Panc1 (cell line): ENCODE data around the gene CCDC78. TPM values are rescaled to one million over a fixed set of nuclear protein-coding genes. Genes with fewer than 3 reads are reported as not detected.

Source experiments
- ATAC-seq: fragments of 200-7000 bp; cut with Tn5 transposase; 2 replicates; pipeline ENCODE4 v1.9.1; 2020; ENCODE audit warnings: mild to moderate bottlenecking, moderate library complexity
- BruUV-seq: library from RNA; stranded (reverse); fragments of 400-500 nt; replicated peaks from 2 replicates; lab custom pipeline; 2021; lab: Mats Ljungman, UMichigan
- CTCF ChIA-PET: fragments of 300-600 bp; sonication (Branson Sonifier 250); formaldehyde crosslinking; loops from one replicate; lab custom pipeline; 2022; ENCODE audit warnings: antibody characterized with exemption; lab: Charles Lee
- POLR2A ChIA-PET: fragments of 300-600 bp; sonication (Branson Sonifier 250); formaldehyde crosslinking; loops from one replicate; lab custom pipeline; 2022; ENCODE audit warnings: antibody characterized with exemption; lab: Charles Lee
- DNase-seq: peaks from one replicate; pipeline ENCODE4 v3.0.0-alpha.2; 2010; ENCODE audit warnings: low read depth, low spot score
- H3K27ac ChIP-seq: 2 replicates; pipeline ENCODE4 v1.5.1; 2011; ENCODE audit warnings: mild to moderate bottlenecking, low read length, inconsistent platforms
- H3K27me3 ChIP-seq: fragments of 200-500 bp; sonication (Bioruptor generic); 2 replicates; pipeline ENCODE4 v1.6.0; 2014; ENCODE audit warnings: low read length, inconsistent platforms; ENCODE audit not compliant: control insufficient read depth, insufficient read depth
- H3K36me3 ChIP-seq: fragments of 200-500 bp; sonication (Bioruptor generic); 2 replicates; pipeline ENCODE4 v1.5.1; 2014; ENCODE audit warnings: inconsistent platforms, mild to moderate bottlenecking, low read length, moderate library complexity; ENCODE audit not compliant: control insufficient read depth, insufficient read depth
- H3K4me1 ChIP-seq: 2 replicates; pipeline ENCODE4 v1.5.1; 2011; ENCODE audit warnings: inconsistent platforms, mild to moderate bottlenecking, low read length, moderate library complexity; ENCODE audit not compliant: control insufficient read depth, insufficient read depth
- H3K4me3 ChIP-seq, 2 experiments: 2 replicates each; pipeline ENCODE4 v1.5.1; 2011 to 2012; ENCODE audit warnings: low read depth in 2 of 2, low read length in 2 of 2, mild to moderate bottlenecking in 2 of 2, inconsistent platforms in 1 of 2, moderate library complexity in 1 of 2
- H3K9me3 ChIP-seq: fragments of 200-500 bp; sonication (Bioruptor generic); 2 replicates; pipeline ENCODE4 v1.5.1; 2014; ENCODE audit warnings: low read depth, mild to moderate bottlenecking, inconsistent platforms, low read length, moderate library complexity; ENCODE audit not compliant: control insufficient read depth, insufficient read depth
- POLR2AphosphoS5 ChIP-seq: IDR thresholded peaks from 2 replicates; pipeline ENCODE4 v1.6.1; 2012; ENCODE audit warnings: mild to moderate bottlenecking, low read depth, low read length, moderate library complexity
- SIN3A ChIP-seq: IDR thresholded peaks from 2 replicates; pipeline ENCODE4 v1.6.1; 2012; ENCODE audit warnings: low read depth, mild to moderate bottlenecking, low read length, moderate library complexity, borderline replicate concordance; ENCODE audit not compliant: insufficient read depth
- TCF7L2 ChIP-seq: IDR thresholded peaks from 2 replicates; pipeline ENCODE4 v1.6.1; 2011; ENCODE audit warnings: mild to moderate bottlenecking, low read depth, low read length, inconsistent platforms
- in situ Hi-C: cut with HindIII; loops from 2 replicates; pipeline ENCODE4 v1.10.0; 2016; ENCODE audit warnings: low sequenced_read_pairs, low pct_unique_long_range_greater_than_20kb
- intact Hi-C: fragments of 100-400 bp; cut with micrococcal nuclease; formaldehyde crosslinking; loops from one replicate; pipeline ENCODE4 v1.10.0; 2022; ENCODE audit not compliant: unreplicated experiment
- total RNA-seq: library from RNA; stranded (reverse); gene quantifications from one replicate; pipeline ENCODE4 v1.2.1, GENCODE V29; 2021; ENCODE audit not compliant: unreplicated experiment
- TF ChIP-seq, protein P1 (sequence below): fragments of 450-650 bp; IDR thresholded peaks from 2 replicates; pipeline ENCODE4 v1.5.1; 2017; ENCODE audit warnings: mild to moderate bottlenecking
- TF ChIP-seq, protein P2 (sequence below), 2 experiments: IDR thresholded peaks; 2 replicates each; pipeline ENCODE4 v1.6.1; 2011 to 2012; ENCODE audit warnings: low read depth in 2 of 2, control low read depth in 1 of 2, low read length in 1 of 2, mild to moderate bottlenecking in 1 of 2, moderate library complexity in 1 of 2; ENCODE audit not compliant: insufficient read depth in 1 of 2

CCDC78 gene
- total RNA-seq, 1 experiment from 2014 or later = 18.2 TPM

DNA sequence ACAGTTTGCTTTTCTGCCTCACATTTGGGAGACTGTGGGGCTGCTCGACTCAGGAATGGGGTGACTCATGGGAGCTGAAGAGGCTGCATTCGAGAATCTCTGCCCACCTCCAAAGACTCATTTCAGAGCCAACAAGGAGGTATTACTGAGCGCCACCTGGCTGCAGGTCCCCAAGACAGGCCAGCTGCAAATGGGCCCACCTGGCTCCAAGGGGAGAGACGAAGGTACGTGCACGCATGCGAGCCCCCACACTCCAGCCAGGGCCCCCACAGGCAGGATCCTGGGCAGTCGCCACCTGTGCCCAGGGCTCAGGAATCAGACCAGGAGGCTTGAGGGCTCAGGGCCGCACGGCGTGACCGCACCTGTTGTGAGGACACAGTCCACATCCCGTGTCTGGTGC, 6.7 kb upstream of the CCDC78 start:
- no TSS peak for BruUV-seq
- TF ChIP-seq POLR2AphosphoS5 = no peak
- no peak for TF ChIP-seq TCF7L2
- TF ChIP-seq SIN3A = no peak
- TF ChIP-seq, protein P1, sequence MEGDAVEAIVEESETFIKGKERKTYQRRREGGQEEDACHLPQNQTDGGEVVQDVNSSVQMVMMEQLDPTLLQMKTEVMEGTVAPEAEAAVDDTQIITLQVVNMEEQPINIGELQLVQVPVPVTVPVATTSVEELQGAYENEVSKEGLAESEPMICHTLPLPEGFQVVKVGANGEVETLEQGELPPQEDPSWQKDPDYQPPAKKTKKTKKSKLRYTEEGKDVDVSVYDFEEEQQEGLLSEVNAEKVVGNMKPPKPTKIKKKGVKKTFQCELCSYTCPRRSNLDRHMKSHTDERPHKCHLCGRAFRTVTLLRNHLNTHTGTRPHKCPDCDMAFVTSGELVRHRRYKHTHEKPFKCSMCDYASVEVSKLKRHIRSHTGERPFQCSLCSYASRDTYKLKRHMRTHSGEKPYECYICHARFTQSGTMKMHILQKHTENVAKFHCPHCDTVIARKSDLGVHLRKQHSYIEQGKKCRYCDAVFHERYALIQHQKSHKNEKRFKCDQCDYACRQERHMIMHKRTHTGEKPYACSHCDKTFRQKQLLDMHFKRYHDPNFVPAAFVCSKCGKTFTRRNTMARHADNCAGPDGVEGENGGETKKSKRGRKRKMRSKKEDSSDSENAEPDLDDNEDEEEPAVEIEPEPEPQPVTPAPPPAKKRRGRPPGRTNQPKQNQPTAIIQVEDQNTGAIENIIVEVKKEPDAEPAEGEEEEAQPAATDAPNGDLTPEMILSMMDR = no peak
- TF ChIP-seq, protein P2, sequence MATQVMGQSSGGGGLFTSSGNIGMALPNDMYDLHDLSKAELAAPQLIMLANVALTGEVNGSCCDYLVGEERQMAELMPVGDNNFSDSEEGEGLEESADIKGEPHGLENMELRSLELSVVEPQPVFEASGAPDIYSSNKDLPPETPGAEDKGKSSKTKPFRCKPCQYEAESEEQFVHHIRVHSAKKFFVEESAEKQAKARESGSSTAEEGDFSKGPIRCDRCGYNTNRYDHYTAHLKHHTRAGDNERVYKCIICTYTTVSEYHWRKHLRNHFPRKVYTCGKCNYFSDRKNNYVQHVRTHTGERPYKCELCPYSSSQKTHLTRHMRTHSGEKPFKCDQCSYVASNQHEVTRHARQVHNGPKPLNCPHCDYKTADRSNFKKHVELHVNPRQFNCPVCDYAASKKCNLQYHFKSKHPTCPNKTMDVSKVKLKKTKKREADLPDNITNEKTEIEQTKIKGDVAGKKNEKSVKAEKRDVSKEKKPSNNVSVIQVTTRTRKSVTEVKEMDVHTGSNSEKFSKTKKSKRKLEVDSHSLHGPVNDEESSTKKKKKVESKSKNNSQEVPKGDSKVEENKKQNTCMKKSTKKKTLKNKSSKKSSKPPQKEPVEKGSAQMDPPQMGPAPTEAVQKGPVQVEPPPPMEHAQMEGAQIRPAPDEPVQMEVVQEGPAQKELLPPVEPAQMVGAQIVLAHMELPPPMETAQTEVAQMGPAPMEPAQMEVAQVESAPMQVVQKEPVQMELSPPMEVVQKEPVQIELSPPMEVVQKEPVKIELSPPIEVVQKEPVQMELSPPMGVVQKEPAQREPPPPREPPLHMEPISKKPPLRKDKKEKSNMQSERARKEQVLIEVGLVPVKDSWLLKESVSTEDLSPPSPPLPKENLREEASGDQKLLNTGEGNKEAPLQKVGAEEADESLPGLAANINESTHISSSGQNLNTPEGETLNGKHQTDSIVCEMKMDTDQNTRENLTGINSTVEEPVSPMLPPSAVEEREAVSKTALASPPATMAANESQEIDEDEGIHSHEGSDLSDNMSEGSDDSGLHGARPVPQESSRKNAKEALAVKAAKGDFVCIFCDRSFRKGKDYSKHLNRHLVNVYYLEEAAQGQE (IDR thresholded peaks at IDR 0.05; ENCODE audit: insufficient read depth in 1 of 2, low read depth in 2 of 2, low read length in 1 of 2) = no peak
- POLR2A ChIA-PET = no interaction called here
- Histone ChIP-seq H3K27me3 (no peaks in the 10 kb centered on the region), H3K4me1 (no peaks in the 10 kb centered on the region; the same call in 1 of the 2 replicates), H3K9me3 (no peaks in the 10 kb centered on the region), H3K4me3 (no peak overlapping the region), H3K36me3 (peaks cover 2% of the 10 kb centered on the region), H3K27ac (no peak overlapping the region)
- intact Hi-C loops = no loop called here
- CTCF ChIA-PET = interaction anchor here (0.5 to 1.3 kb wide), 3 partner anchors 21 to 76 kb away, joined by 4 to 8 read pairs (median 7); no protein-coding TSS in a partner anchor
- DNase-seq (no peak), ATAC-seq (no peak)
- in situ Hi-C loops = no loop called here

DNA sequence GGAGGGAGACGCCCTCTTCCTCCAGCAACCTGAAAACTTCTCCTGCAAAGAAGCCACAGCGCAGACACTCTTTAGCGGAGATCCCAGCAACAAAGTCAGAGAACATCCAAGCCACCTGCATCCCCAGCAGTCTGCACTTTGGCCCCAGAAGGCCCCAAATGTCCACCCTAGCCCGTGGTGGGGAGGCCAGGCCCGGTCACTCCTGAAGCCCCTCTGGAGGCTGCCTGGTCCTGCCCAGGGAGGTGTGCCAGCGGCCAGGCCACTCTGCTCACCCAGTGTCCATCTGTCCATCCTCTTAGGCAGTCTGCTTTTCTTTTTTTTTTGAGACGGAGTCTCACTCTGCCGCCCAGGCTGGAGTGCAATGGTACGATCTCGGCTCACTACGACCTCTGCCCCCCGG, 6.1 kb upstream of the CCDC78 start:
- no peak for DNase-seq
- ATAC-seq = no peak
- H3K27me3 ChIP-seq = no peaks in the 10 kb centered on the region
- no peak overlapping the region for H3K27ac ChIP-seq
- TF ChIP-seq SIN3A (no peak), POLR2AphosphoS5 (no peak), TCF7L2 (no peak)
- TF ChIP-seq, protein P2 (IDR thresholded peaks at IDR 0.05; ENCODE audit: insufficient read depth in 1 of 2, low read depth in 2 of 2, low read length in 1 of 2) = no peak
- TF ChIP-seq, protein P1 = no peak
- no peak overlapping the region for H3K4me3 ChIP-seq
- ChIA-PET CTCF (interaction anchor here (0.5 to 1.3 kb wide), 4 partner anchors 20 to 449 kb away, joined by 3 to 8 read pairs (median 6); no protein-coding TSS in a partner anchor), POLR2A (no interaction called here)
- intact Hi-C loops = no loop called here
- H3K9me3 ChIP-seq = no peaks in the 10 kb centered on the region
- no peaks in the 10 kb centered on the region; the same call in 1 of the 2 replicates for H3K4me1 ChIP-seq
- in situ Hi-C loops = no loop called here
- peaks cover 2% of the 10 kb centered on the region for H3K36me3 ChIP-seq
- no TSS peak for BruUV-seq
